DND-41 (cell line): Measurements from ENCODE around the gene AMN1.

Experiments
- EZH2 ChIP-seq: IDR thresholded peaks from 3 replicates; pipeline ENCODE4 v1.6.1; 2012; ENCODE audit warnings: borderline replicate concordance, low read depth, mild to moderate bottlenecking, moderate library complexity, low read length, inconsistent platforms; ENCODE audit not compliant: severe bottlenecking
- TF ChIP-seq, protein P1 (sequence below): IDR thresholded peaks from 2 replicates; pipeline ENCODE4 v1.5.1; 2012; ENCODE audit warnings: borderline replicate concordance, low read length, moderate library complexity, mild to moderate bottlenecking; ENCODE audit not compliant: poor library complexity, severe bottlenecking; ENCODE audit errors: extremely low read depth

DNA sequence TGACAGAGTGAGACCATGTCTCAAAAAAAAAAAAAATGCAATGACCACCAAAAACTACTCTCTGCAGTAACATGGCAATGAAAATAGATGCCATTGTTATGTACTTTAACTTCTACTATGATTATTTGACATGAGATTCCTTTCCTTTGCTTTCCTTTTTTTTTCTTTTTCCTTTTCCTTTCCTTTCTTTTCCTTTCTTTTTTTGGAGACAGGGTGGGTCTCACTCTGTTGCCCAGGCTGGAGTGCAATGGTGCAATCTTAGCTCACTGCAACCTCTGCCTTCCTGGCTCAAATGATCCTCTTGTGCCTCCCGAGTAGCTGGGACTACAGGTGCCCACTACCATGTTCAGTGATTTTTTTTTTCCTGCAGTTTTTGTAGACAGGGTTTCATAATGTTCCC is 94.2 kb downstream of the AMN1 start:
- no peak for TF ChIP-seq EZH2
- TF ChIP-seq, protein P1, sequence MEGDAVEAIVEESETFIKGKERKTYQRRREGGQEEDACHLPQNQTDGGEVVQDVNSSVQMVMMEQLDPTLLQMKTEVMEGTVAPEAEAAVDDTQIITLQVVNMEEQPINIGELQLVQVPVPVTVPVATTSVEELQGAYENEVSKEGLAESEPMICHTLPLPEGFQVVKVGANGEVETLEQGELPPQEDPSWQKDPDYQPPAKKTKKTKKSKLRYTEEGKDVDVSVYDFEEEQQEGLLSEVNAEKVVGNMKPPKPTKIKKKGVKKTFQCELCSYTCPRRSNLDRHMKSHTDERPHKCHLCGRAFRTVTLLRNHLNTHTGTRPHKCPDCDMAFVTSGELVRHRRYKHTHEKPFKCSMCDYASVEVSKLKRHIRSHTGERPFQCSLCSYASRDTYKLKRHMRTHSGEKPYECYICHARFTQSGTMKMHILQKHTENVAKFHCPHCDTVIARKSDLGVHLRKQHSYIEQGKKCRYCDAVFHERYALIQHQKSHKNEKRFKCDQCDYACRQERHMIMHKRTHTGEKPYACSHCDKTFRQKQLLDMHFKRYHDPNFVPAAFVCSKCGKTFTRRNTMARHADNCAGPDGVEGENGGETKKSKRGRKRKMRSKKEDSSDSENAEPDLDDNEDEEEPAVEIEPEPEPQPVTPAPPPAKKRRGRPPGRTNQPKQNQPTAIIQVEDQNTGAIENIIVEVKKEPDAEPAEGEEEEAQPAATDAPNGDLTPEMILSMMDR, result no peak
